HK-2 (cell line): ENCODE measurements around the gene NAXE.
"Not testable (repeated sequence)": the region's sequence is repeated elsewhere in the genome, so short reads cannot be mapped to it uniquely, and the experiment has no call there.

Source experiments
- DNase-seq: peaks from one replicate; pipeline ENCODE4 v3.0.0-alpha.2; 2018; ENCODE audit not compliant: unreplicated experiment

NAXE gene

DNA sequence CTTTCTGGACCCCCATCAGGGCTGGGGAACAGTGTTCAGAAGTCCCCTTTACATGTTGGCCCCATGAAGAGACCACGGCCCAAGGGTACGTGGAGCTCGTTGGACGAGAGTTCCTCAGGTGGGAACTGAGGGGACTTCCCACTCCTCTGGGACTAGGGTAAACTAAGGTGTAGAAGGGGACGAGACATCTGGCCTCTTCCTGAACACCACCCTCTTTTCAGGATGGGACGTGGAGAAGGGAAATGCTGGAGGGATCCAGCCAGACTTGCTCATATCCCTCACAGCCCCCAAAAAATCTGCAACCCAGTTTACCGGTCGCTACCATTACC lies 2.0 kb downstream of the NAXE start:
- no peak for DNase-seq

DNA sequence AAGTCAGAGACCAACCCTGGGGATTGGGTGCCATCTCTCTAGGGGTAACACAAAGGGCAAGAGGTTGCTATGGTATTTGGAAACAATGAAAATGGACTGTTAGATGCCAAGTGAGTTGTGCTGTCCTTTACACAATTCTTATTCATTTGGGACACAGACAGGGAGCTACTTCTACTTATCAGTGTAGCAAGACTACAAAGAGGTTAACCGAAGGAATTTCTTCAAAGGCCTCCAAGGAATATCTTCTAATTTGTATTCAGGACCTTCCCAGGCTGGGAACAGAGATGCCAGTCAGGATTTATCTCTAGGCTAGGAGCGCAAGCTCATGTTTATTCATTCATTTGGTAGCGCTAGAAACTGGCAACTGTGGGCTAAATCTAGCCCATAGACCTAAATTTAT lies 2.6 kb downstream of the NAXE start:
- DNase-seq, result no peak

DNA sequence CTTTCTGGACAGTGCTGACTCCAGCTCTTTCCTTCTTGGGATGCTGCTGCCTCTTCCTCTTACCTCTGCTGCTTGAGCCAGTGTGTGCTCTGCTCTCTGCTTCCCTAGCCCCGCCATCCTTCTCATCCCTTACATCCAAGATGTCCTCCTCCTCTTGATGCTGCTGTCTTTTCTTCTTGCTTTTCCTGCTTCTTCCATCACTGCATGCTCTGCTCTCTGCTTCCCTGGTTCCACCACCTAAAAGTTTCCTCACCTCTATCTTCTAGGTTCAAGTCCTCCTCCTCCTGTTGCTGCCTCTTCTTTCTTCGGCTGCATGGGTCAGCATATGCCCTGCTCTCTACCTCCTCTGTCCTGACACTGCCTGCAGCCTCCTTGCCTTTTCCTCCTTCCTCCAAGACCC lies 3.4 kb downstream of the NAXE start:
- DNase-seq, result no peak

DNA sequence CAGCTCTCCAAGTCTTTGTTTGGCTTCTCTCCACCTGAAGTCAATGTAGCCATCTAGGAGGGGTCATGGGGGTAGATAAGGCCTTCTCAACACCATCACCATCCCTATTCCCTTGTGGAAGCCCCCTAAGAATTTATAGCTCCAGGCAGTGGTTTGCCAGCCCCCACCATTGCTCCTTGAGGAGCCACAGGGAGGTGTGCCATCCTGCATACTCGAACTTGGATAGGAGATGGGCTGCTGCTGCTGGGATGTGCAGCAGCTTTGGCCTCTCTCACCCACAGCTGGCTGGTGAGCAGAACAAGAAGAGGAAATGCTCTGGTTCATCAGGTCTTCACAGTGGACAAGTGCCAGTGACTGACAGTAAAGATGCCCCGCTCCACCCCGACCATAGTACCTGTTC lies 4.8 kb downstream of the NAXE start:
- no peak for DNase-seq

DNA sequence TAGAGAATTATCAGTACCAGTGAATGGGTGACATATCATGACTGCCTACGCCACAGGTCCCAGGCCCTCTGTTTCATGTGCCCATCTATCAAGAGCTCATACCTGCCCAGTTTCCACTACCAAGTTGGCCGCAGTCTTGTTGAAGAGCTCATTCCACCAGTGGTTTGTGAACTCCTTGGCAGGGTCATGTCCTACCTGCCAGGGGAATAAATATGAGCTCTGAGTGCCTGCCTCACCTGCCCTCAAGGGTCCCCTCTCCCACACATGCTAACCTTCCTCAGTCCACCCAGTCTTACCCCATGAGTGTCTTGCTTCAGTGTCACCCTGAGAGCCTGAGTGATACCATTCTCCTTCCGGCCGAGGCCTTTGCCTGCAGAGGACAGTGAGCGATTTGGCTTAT lies 6.5 kb downstream of the NAXE start:
- no peak for DNase-seq

DNA sequence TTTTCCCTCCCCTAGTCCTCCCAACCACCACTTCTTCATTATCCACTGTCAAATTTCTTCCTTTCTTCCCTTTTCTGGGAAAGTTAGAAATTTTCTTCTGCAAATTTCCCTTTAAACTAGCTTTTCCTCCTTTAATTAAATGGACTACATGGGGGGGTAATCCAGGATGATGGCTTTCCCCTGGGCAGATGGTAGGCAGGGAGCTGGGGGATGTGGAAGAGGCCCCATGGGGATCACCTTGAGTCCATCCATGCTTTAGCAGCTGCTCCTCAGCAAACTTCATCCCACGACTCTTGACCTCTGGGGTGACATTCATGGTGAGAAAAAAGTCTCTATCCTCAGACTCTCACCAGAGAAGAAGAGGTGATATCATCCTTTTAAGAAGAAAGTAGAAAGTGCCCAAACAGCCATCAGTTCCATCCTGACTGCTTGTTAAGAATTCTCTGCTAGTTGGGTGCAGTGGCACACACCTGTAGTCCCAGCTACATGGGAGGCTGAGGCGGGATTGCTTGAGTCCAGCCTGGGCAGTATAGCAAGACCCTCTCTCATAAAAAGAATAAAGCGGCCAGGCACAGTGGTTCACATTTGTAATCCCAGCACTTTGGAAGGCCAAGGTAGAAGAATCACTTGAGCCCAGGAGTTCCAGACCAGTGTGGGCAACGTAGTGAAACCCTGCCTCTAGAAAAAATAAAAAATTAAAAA lies 7.3 kb downstream of the NAXE start:
- DNase-seq, result no peak

DNA sequence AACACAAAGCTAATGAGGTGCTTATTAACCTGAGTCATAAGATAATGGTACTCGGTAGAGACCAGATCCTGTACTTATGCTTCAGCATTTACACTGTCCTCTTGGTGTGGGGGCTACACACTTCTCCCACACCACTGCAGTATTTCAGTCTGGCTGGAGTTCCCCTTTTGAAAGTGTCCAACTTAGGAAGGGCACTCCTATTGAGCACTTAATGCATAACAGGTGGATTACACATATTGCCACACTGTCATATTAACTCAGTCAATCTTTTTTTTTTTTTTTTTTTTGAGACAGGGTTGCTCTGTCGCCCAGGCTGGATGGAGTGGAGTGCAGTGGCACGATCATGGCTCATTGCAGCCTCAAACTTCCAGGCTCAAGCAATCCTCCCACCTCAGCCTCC lies 8.2 kb downstream of the NAXE start:
- no peak for DNase-seq

DNA sequence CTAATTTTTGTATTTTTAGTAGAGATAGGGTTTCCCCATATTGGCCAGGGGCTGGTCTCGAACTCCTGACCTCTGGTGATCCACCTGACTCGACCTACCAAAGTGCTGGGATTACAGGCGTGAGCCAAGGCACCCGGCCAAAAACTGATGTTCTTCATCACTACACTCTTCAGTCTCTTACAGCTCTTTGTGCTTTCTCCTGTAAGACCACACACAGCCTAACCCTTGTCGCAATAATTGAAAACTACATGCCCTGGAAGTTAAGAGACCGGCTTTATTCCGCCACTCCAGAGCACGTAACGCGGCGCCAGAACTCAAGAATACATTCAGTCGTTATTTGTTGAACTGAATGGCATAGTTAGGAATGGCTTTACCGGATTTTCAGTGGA lies 9.2 kb downstream of the NAXE start:
- DNase-seq, result no peak

DNA sequence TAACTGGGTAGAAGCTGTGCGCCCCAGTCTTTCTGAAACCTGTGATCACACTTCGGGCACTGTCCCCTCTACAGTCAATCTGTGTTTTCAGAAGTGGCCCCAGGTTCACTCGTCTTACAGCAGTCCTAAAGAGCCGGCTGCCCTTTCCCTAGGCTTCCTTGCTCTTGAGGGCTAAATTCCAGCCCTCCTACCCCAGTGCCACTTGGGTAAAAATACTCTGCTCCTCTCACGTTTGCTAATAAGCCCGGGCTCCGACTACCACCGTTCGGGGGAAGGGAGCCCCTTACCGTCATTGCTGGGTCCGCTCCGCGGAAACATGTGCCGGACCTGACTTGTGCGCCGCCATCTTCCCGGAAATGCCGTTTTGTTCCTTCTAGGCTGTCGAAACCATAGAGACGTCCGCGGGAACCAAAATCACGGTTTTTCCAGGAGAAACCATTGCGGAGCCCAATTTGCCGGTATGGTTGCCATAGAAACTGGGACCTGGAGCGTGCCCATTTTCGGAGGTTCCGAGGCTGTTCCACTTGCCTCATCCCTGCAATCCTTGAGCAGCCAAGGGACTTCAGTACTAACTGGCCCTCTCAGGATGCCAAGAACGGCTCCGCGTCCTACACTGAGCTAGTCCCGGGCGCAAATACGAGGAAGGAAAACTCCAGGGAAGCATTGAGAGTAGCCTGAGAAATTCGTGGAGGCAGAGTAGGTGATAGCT lies 9.7 kb downstream of the NAXE start, which contains the start of gene GPATCH4:
Gene GPATCH4 (minus strand): TSS at position 358 of the 709 bp plus-strand sequence.
- peak; percentile 84 for DNase-seq

DNA sequence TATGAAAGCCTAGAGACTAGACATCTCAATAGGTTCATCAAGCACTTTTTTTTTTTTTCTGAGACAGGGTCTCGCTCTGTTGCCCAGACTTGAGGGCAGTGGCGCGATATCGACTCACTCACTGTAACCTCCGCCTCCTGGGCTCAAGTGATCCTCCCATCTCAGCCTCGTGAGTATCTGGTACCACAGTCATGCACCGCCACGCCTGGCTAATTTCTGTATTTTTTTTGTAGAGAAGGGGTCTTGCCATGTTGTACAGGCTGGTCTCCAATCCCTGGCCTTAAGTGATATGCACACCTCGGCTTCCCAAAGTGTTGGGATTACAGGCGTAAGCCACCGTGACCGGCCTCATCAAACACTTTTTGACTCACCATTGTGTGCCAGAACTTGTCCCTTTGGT lies 10.3 kb downstream of the NAXE start:
- DNase-seq, result no peak

DNA sequence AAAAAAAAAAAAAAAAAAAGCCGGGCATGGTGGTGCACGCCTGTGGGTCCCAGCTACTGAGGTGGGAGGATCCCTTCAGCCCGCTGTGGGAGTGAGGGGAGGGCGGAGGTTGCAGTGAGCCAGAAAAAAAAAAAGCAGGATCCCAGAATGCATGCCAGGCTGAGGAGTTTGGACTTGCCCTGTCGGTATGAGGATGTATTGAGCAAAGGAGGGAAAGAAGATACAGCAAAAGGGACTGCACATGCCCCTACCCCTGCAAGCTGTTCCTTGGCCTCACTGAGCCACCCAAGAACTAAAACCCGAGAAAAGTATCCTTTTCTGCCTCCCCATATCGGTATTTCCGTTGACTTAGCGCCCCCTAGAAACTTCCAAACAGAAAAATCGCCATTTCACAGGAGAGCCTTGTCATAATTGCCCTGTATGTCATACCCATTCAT lies 11.0 kb downstream of the NAXE start:
- no peak for DNase-seq

DNA sequence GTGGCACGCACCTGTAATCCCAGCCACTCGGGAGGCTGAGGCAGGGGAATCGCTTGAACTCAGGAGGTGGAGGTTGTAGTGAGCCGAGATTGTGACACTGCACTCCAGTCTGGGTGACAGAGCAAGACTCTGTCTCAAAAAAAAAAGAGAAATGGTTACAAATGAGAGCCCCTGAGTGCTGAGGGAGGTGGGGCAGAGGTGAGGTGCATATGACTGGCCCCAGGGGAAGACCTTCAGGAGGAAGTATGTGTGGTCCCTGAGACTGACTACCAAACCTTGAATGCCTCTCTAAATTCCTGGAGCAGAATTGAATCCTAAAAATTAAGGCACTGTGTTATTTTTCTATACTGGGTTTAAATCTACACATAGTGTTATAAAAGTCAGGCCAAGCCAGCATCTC lies 15.8 kb downstream of the NAXE start:
- not testable (repeated sequence) for DNase-seq

DNA sequence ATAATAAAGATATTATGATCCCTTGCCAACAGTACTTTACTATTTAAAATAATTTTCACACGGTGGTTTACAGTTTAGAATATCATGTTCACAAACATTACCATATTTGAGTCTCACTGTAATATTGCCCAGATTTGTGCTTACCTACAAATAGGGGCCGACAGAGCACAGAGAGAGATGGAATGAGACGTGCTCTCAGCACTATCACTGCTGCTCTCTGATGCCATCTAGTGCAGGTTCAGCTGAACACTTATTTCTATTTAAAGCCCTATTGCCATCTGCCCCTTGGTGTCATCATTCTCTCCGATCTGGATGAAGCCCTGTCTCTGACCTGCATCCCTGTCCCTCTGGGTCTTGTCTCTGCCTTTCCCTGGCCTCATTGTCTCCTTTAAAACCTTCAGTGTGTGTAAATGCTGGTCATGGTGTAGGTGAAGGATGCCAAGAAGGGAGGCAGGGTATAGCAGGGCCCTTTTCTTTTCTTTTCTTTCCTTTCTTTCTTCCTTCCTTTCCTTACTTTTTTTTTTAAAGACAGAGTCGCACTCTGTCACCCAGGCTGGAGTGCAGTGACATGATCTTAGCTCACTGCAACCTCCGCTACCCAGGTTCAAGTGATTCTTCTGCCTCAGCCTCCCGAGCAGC lies 16.6 kb downstream of the NAXE start:
- DNase-seq, result no peak

DNA sequence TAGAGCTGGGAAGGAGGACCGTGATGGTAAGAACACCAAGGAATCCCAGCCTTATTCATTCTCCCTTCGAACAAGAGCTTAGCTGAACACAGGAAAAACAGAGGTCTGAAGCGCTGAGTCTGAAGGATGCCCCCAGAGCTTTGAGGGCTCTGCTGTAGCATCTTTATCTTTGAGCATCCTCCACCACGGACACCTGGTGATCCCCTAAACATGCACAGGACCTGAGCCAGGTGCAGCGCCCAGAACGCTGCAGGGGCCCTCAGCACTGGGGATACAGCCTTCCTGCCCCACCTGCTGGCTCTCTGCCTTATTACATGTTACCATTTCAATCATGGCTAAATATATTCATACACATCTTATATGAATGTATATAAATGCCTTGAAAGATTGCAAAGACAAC lies 17.4 kb downstream of the NAXE start:
- no peak for DNase-seq

DNA sequence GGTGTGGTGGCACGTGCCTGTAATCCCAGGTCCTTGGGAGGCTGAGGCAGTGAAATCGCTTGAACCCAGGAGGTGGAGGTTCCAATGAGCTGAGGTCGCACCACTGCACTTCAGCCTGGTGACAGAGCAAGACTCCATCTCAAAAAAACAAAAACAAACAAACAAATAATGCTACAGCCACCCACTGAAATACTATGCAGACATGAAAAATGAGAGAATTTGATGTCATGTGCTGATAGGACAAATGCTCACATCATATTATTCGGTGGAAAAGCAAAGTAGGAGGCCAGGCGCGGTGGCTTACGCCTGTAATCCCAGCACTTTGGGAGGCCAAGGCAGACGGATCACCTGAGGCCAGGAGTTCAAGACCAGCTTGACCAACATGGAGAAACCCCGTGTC lies 18.5 kb downstream of the NAXE start:
- DNase-seq, result not testable (repeated sequence)

DNA sequence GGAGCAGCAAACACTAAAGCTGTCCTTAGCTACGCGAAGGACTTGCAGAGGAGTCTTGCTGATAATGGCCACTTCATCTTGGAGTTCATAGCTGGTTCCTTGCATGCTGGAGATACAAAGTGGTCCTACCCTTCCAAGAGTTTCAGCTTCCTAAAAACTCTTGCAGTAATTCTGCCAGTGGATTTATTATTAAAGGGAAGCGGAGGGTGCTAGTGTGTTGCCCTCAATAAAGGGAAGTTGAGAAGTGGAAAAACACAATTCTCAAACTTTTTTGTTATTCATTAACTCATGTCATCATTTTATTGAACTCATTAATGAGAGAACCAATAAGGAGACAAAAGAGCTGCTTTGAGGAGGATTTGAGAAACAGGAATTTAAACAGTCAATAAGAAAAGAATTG lies 21.1 kb downstream of the NAXE start:
- DNase-seq, result no peak

DNA sequence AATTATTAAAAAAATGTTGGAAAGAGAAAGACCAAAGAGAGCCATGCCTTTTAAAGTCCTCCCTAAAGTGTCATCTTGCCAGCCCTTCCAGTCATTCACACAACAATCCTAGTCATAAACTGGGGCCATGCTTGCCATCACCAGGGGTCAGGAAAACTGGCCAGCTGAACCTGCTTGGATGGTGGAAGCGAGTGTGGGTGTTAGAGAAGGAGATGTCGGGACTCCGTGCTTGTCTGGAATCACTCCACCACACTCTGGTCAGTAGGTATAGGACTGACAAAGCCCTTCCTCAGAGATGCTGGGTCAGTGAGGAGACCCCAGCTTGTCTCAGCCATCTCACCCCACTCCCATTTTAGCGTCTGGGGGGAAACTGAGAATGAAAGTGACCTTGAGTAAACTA lies 24.4 kb downstream of the NAXE start:
- DNase-seq, result no peak

DNA sequence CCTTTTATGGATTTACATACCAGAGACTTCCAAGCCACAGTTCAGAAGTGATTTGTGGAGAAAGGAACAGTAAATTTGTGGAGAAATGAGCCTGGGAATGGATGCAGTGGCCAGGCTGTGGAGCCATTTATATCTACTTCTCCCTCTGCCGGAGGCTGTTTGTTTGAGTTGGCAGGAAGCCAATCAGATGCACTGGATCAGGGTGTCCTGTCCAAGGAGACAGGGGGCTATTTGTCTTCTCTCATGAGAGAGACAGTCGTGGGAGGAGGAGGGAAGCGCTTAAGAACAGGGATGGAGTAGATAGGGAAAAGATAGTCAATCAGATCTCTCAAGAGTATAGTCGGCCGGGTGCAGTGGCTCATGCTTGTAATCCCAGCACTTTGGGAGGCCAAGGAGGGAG lies 24.9 kb downstream of the NAXE start:
- no peak for DNase-seq

DNA sequence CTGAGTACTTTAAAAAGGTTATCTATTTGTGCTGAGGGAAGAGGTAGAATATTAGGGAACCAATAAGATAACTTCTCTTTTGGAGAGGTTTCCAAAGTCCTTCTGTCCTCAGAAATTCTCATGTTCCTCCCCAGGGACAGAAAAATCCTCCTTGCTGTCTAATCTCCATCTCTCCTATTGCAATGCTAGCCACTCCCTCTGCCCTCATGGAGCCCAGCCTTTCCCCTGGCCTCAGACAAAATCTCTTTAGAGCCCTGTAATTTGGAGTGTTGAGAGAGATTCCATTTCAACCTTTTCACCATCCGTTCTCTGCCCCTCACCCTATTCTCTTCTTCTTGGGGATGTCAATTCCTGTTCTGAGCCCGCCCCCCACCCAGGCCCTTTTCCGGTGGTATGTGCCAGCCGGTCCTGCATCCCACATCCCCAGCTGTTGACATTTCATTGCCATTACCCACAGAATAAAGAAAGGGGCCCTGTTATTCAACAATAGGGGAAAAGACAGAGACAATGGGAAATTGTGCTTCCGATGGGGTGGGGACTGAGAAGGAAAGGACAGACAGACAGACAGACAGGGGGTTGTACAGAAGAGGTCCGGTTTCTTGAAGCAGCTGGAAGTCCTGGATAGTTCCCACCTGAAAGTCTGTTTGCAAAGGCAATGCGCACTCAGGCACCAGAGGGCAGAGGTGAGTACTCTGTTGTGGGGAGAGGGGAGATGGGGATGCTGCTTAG lies 27.4 kb downstream of the NAXE start, which contains the start of gene HAPLN2:
Gene HAPLN2 (plus strand): TSS at position 563 of the 729 bp plus-strand sequence. CDS start 4,076 bp downstream, outside the sequence.
- DNase-seq, result no peak

DNA sequence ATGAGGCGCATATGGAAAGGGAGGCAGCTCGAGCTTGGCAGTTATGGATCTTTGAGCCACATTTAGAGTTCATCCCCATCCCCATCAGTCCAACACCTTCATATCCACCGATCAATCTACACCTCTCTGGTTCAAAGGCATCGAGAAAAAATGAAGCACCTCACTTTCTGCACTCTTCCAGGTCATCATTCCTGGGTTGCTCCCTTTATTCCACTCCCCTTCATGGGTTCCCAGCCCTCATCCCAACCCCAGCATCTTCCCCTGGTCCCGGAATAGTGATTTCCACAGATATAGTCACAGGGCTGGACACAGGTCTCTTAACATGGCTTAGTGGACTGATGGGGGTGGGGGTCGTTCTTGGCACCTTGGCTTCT lies 28.0 kb downstream of the NAXE start:
- no peak for DNase-seq

DNA sequence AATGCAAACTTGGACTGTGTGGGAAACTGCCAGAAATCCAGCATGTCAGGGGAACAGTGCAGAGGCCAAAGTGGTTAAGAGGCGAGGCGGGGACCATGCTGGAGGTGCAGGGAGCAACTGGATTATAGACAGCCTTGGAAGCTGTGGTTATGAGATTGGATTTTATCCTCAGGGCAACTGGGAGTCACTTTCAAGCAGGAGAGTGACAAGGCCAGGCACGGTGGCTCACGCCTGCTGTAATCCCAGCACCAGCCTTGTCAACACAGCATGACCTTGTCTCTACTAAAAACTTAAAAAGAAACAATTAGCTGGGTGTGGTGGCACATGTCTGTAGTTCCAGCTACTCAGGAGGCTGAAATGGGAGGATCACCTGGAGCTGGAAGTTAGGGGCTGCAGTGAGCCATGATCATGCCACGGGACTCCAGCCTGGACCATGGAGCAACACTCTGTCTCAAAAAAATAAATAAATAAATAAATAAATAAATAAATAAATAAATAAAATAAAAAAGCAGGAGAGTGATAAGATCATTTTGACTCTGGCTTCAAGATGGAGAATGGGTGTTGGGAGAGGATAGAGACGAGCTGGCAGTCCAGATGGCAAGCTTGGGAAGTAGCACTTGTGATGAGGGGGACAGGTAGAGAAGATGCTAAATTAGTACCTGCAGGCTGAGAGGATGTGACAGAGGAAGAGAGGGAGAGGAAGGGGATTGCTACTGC lies 31.2 kb downstream of the NAXE start:
- no peak for DNase-seq
